HepG2 (cell line): ENCODE measurements around the gene MYLK. TPM values are rescaled to one million over a fixed set of nuclear protein-coding genes. Genes with fewer than 3 reads are reported as not detected.

Source experiments
- ATAC-seq: fragments of 200-7000 bp; cut with Tn5 transposase; 3 replicates; pipeline ENCODE4 v1.9.1; 2020; ENCODE audit warnings: mild to moderate bottlenecking, moderate library complexity
- BruUV-seq: library from RNA; stranded (reverse); fragments of 400-500 nt; replicated peaks from 2 replicates; lab custom pipeline; 2021; lab: Mats Ljungman, UMichigan
- CTCF ChIA-PET: fragments of 300-600 bp; formaldehyde crosslinking; extraction: SDS; loops from one replicate; lab custom pipeline; 2021; ENCODE audit warnings: low total read pairs, inconsistent platforms, low intra/inter-chr PET ratio; lab: Yijun Ruan, JAX
- POLR2A ChIA-PET: fragments of 350-600 bp; sonication (Branson Sonifier 250); formaldehyde crosslinking; loops from one replicate; lab custom pipeline; 2020; ENCODE audit warnings: antibody characterized with exemption, inconsistent platforms; lab: Yijun Ruan, JAX
- DNase-seq: peaks from one replicate; pipeline ENCODE4 v3.0.0-alpha.2; 2015; ENCODE audit warnings: low spot score
- FAIRE-seq: peaks from 3 replicates; lab custom pipeline; 2011; peaks lifted over from hg19 to GRCh38; lab: Jason Lieb, UNC
- H2AFZ ChIP-seq: one replicate; pipeline ENCODE4 v1.6.1; 2011; ENCODE audit warnings: low read length, inconsistent platforms
- H3K27ac ChIP-seq: fragments of 300-600 bp; 3 replicates; pipeline ENCODE4 v1.8.0; 2011; ENCODE audit warnings: mixed run types, mild to moderate bottlenecking, mixed read lengths, low read length, inconsistent platforms; ENCODE audit not compliant: insufficient read depth; ENCODE audit errors: extremely low read length
- H3K27me3 ChIP-seq, 2 experiments: fragments of 200-600 bp in 1 of 2; 2 replicates in 1 of 2; 3 replicates in 1 of 2; pipeline versions ENCODE4 v1.6.0 to v1.8.0; 2011; ENCODE audit warnings: low read length in 2 of 2, mild to moderate bottlenecking in 2 of 2, moderate library complexity in 2 of 2, inconsistent platforms in 1 of 2; ENCODE audit not compliant: insufficient read depth in 2 of 2, control insufficient read depth in 1 of 2
- H3K36me3 ChIP-seq, 2 experiments: fragments of 200-600 bp in 1 of 2; replicated peaks in 1 of 2; 2 replicates in 1 of 2; 3 replicates in 1 of 2; pipeline versions ENCODE4 v1.5.1 to v1.8.0; 2011; ENCODE audit warnings: low read length in 2 of 2, inconsistent platforms in 1 of 2; ENCODE audit not compliant: insufficient read depth in 2 of 2, control insufficient read depth in 1 of 2
- H3K4me1 ChIP-seq: 2 replicates; pipeline ENCODE4 v1.5.1; 2012; ENCODE audit warnings: low read length, inconsistent platforms; ENCODE audit not compliant: insufficient read depth
- H3K4me2 ChIP-seq: 2 replicates; pipeline ENCODE4 v1.6.0; 2011; ENCODE audit warnings: low read depth, low read length, inconsistent platforms
- H3K4me3 ChIP-seq, 3 experiments: fragments of 200-600 bp in 1 of 3; sonication (generic), shearing (Covaris generic) in 1 of 3; replicated peaks in 1 of 3; 2 replicates each; pipeline ENCODE4 v1.5.1; 2011 to 2016; ENCODE audit warnings: low read length in 3 of 3, inconsistent platforms in 2 of 3, low read depth in 2 of 3, mild to moderate bottlenecking in 2 of 3, control low read depth in 1 of 3, mixed read lengths in 1 of 3; ENCODE audit not compliant: insufficient read depth in 1 of 3
- H3K79me2 ChIP-seq: one replicate; pipeline ENCODE4 v1.6.1; 2011; ENCODE audit warnings: low read length, inconsistent platforms; ENCODE audit not compliant: insufficient read depth
- H3K9ac ChIP-seq: 2 replicates; pipeline ENCODE4 v1.6.0; 2011; ENCODE audit warnings: mild to moderate bottlenecking, low read depth, low read length, inconsistent platforms; ENCODE audit not compliant: insufficient read depth
- H3K9me3 ChIP-seq: 2 replicates; pipeline ENCODE4 v1.5.1; 2012; ENCODE audit warnings: mild to moderate bottlenecking, low read length
- H4K20me1 ChIP-seq: 2 replicates; pipeline ENCODE4 v1.6.0; 2011; ENCODE audit warnings: inconsistent platforms, mild to moderate bottlenecking, low read length, moderate library complexity; ENCODE audit not compliant: insufficient read depth
- ARHGAP35 ChIP-seq: sonication (generic); formaldehyde crosslinking; IDR thresholded peaks from 2 replicates; pipeline ENCODE4 v1.9.0; 2022; ENCODE audit warnings: mild to moderate bottlenecking, inconsistent platforms, moderate library complexity, missing genetic modification reagents, borderline replicate concordance
- KLF16 ChIP-seq, 2 experiments: sonication (generic) in 1 of 2; formaldehyde crosslinking in 1 of 2; IDR thresholded peaks; 2 replicates each; pipeline versions ENCODE4 v1.6.1 to v1.8.0; 2016 to 2023; ENCODE audit warnings: missing genetic modification reagents in 2 of 2, missing compliant biosample characterization in 1 of 2
- NR0B2 ChIP-seq: sonication (generic); formaldehyde crosslinking; IDR thresholded peaks from 2 replicates; pipeline ENCODE4 v1.4.0; 2020; ENCODE audit warnings: mild to moderate bottlenecking, missing genetic modification reagents
- NRL ChIP-seq: sonication (generic); formaldehyde crosslinking; IDR thresholded peaks from 2 replicates; pipeline ENCODE4 v1.5.0; 2020; ENCODE audit warnings: missing genetic modification reagents, mild to moderate bottlenecking, moderate library complexity, borderline replicate concordance
- RELA ChIP-seq: sonication (generic); formaldehyde crosslinking; IDR thresholded peaks from 2 replicates; pipeline ENCODE4 v1.4.0; 2020; ENCODE audit warnings: missing genetic modification reagents
- TARDBP ChIP-seq: sonication (generic); formaldehyde crosslinking; IDR thresholded peaks from 2 replicates; pipeline ENCODE4 v1.8.0; 2022; ENCODE audit warnings: mild to moderate bottlenecking, missing genetic modification reagents
- ZNF34 ChIP-seq: sonication (generic); formaldehyde crosslinking; IDR thresholded peaks from 2 replicates; pipeline ENCODE4 v1.4.0; 2020; ENCODE audit warnings: mild to moderate bottlenecking, missing genetic modification reagents, borderline replicate concordance
- ZNF362 ChIP-seq: sonication (generic); formaldehyde crosslinking; IDR thresholded peaks from 2 replicates; pipeline ENCODE4 v1.4.0; 2020; ENCODE audit warnings: missing genetic modification reagents, mild to moderate bottlenecking, borderline replicate concordance
- ZNF460 ChIP-seq: sonication (generic); formaldehyde crosslinking; IDR thresholded peaks from 2 replicates; pipeline ENCODE4 v1.5.1; 2020; ENCODE audit warnings: missing genetic modification reagents, mild to moderate bottlenecking, borderline replicate concordance
- ZNF784 ChIP-seq: sonication (generic); formaldehyde crosslinking; IDR thresholded peaks from 2 replicates; pipeline ENCODE4 v1.5.1; 2020; ENCODE audit warnings: missing genetic modification reagents, mild to moderate bottlenecking, borderline replicate concordance
- WGBS: methylation state at CpG from one replicate; pipeline ENCODE4 v1.1.6; 2017; ENCODE audit warnings: low lambda C conversion rate; 5-methylcytosine and 5-hydroxymethylcytosine counted together
- in situ Hi-C: cut with HindIII; loops from 2 replicates; pipeline ENCODE4 v1.10.0; 2017; ENCODE audit warnings: low pct_unique_long_range_greater_than_20kb; ENCODE audit not compliant: extremely low pct_ligation_motif_present
- intact Hi-C: fragments of 100-400 bp; cut with micrococcal nuclease; formaldehyde crosslinking; loops from one replicate; pipeline ENCODE4 v1.10.0; 2022; ENCODE audit not compliant: unreplicated experiment
- polyA plus RNA-seq, 8 experiments: library from polyadenylated mRNA; depleted of rRNA in 3 of 8; stranded (reverse) in 7 of 8; unstranded in 1 of 8; fragments of >200 nt; fragmentation: Illumina TruSeq in 4 of 8; extraction: Trizol in 4 of 8; gene quantifications; 2 replicates each; pipeline versions ENCODE4 v1.2.1 to v1.2.3, GENCODE V29; 2011 to 2016; ENCODE audit warnings: low read depth in 4 of 8, missing spikeins in 1 of 8, mixed read lengths in 1 of 8; ENCODE audit not compliant: insufficient read depth in 1 of 8
- total RNA-seq, 5 experiments: library from RNA; depleted of rRNA; stranded (reverse); fragments of >200 nt; fragmentation: Illumina TruSeq; extraction: Trizol; gene quantifications; 2 replicates each; pipeline ENCODE4 v1.2.3, GENCODE V29; 2016; ENCODE audit warnings: low read depth in 1 of 5
- TF ChIP-seq, protein P1 (sequence below): sonication (generic); formaldehyde crosslinking; IDR thresholded peaks from 2 replicates; pipeline ENCODE4 v1.5.0; 2020; ENCODE audit warnings: mild to moderate bottlenecking, missing genetic modification reagents
- TF ChIP-seq, protein P2 (sequence below): sonication (generic); formaldehyde crosslinking; IDR thresholded peaks from 2 replicates; pipeline ENCODE4 v1.4.0; 2020; ENCODE audit warnings: mild to moderate bottlenecking, missing genetic modification reagents

MYLK gene
- total and polyA plus RNA-seq, 2 of the 13 experiments (the other 11 are each of a cell fraction or from before 2014, with no cell fraction given), result 10.6 to 34.9 TPM

DNA sequence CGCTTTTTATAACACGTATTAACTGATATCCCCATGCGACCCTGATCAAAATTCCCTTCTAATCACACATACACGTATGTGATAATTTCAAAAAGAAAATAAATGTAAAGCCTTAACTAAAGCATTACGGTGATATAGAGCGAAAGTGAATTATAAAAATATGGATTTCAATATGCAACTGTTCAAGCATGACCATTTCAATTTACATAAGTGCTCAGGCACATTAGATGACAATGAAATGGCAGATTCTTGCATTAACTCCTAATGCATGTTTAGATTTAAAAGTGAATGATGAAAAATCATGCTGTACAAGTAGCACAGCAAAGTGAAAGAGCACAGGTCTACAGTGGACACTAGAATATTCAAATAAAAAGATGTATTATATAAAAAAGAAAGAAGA is 140.1 kb downstream of the MYLK start:
- no peak for FAIRE-seq

DNA sequence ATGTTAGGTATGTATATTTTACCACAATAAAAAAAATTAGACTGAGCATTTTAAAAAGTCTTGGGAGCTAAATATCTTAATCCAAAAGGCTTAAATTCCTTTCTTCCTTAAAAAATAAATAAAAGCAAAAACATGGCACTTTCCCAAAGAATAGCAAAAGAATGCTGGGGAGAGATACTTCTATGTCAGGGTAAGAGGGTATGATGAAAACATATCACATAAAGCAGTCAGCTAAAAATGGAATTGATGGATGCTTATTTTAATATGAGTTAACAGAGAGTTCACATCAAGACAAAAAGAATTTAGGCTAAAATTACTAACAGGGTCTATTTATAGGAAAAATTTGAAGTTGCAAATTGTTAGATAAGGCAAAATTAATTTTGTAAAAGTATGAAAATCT is 141.0 kb downstream of the MYLK start:
- POLR2A ChIA-PET, result no interaction called here
- H2AFZ ChIP-seq, result no peak overlapping the region
- no peak for ATAC-seq
- H3K36me3 ChIP-seq, result peaks cover 1 to 32% of the 10 kb centered on the region in 2 experiments; a peak in 4 of 5 replicates
- CTCF ChIA-PET, result no interaction called here
- H3K79me2 ChIP-seq, result no peaks in the 10 kb centered on the region
- in situ Hi-C loops, result no loop called here
- no peaks in the 10 kb centered on the region for H3K27me3 ChIP-seq
- no peak overlapping the region for H3K27ac ChIP-seq
- H3K4me2 ChIP-seq, result no peak overlapping the region
- BruUV-seq, result TSS peak; percentile 31
- FAIRE-seq, result no peak
- intact Hi-C loops, result no loop called here
- no peak overlapping the region for H3K9ac ChIP-seq
- no peaks in the 10 kb centered on the region for H3K9me3 ChIP-seq
- no peak overlapping the region for H3K4me3 ChIP-seq
- DNase-seq, result no peak
- peaks cover 7% of the 10 kb centered on the region; the same call in 1 of the 2 replicates for H3K4me1 ChIP-seq
- H4K20me1 ChIP-seq, result no peaks in the 10 kb centered on the region
- TF ChIP-seq, protein P1, sequence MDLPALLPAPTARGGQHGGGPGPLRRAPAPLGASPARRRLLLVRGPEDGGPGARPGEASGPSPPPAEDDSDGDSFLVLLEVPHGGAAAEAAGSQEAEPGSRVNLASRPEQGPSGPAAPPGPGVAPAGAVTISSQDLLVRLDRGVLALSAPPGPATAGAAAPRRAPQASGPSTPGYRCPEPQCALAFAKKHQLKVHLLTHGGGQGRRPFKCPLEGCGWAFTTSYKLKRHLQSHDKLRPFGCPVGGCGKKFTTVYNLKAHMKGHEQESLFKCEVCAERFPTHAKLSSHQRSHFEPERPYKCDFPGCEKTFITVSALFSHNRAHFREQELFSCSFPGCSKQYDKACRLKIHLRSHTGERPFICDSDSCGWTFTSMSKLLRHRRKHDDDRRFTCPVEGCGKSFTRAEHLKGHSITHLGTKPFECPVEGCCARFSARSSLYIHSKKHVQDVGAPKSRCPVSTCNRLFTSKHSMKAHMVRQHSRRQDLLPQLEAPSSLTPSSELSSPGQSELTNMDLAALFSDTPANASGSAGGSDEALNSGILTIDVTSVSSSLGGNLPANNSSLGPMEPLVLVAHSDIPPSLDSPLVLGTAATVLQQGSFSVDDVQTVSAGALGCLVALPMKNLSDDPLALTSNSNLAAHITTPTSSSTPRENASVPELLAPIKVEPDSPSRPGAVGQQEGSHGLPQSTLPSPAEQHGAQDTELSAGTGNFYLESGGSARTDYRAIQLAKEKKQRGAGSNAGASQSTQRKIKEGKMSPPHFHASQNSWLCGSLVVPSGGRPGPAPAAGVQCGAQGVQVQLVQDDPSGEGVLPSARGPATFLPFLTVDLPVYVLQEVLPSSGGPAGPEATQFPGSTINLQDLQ (CRISPR knock-in tag), result no peak
- TF ChIP-seq NRL (CRISPR knock-in tag) (no peak), RELA (no peak), ARHGAP35 (no peak), ZNF34 (CRISPR knock-in tag) (no peak), NR0B2 (no peak), ZNF784 (no peak), ZNF362 (CRISPR knock-in tag) (no peak), TARDBP (CRISPR knock-in tag) (no peak), KLF16 (CRISPR knock-in tag; IDR thresholded peaks at IDR 0.05) (no peak)

More for the DNA sequence above, 140.1 kb downstream of the MYLK start:
- in situ Hi-C loops (no loop called here), intact Hi-C loops (loop anchor here (2.0 kb wide), 1 partner anchor 55 kb away; no protein-coding TSS in a partner anchor)
- H3K9me3 ChIP-seq, result no peaks in the 10 kb centered on the region
- DNase-seq (no peak), ATAC-seq (no peak)
- H3K4me2 ChIP-seq, result no peak overlapping the region
- no peaks in the 10 kb centered on the region for H3K79me2 ChIP-seq
- ChIA-PET POLR2A (no interaction called here), CTCF (interaction anchor here (1.6 kb wide), 1 partner anchor 137 kb away, joined by 11 read pairs; no protein-coding TSS in a partner anchor)
- H3K36me3 ChIP-seq, result peaks cover 1 to 24% of the 10 kb centered on the region in 2 experiments; a peak in 4 of 5 replicates
- H3K4me1 ChIP-seq, result peaks cover 7% of the 10 kb centered on the region; the same call in 1 of the 2 replicates
- WGBS, result 97% methylated on average over 6 of the region's 6 CpGs
- no TSS peak for BruUV-seq
- H3K4me3 ChIP-seq, result no peak overlapping the region
- H3K27ac ChIP-seq, result no peak overlapping the region
- no peaks in the 10 kb centered on the region for H3K27me3 ChIP-seq
- no peaks in the 10 kb centered on the region for H4K20me1 ChIP-seq
- no peak overlapping the region for H2AFZ ChIP-seq
- no peak overlapping the region for H3K9ac ChIP-seq
- TF ChIP-seq, protein P2, sequence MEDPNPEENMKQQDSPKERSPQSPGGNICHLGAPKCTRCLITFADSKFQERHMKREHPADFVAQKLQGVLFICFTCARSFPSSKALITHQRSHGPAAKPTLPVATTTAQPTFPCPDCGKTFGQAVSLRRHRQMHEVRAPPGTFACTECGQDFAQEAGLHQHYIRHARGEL (CRISPR knock-in tag), result no peak
- no peak for TF ChIP-seq ZNF460 (CRISPR knock-in tag)
